GM12891 (cell line): ENCODE measurements around the gene ASIC2.

Experiments
- DNase-seq: peaks from one replicate; pipeline ENCODE4 v3.0.0; 2011; ENCODE audit warnings: low spot score; ENCODE audit not compliant: insufficient read length
- FAIRE-seq: peaks from 2 replicates; lab custom pipeline; 2011; peaks lifted over from hg19 to GRCh38; lab: Jason Lieb, UNC
- PAX5 ChIP-seq: IDR thresholded peaks from 2 replicates; pipeline ENCODE4 v1.6.1; 2011; ENCODE audit warnings: low read length, moderate library complexity, mild to moderate bottlenecking; ENCODE audit not compliant: insufficient read depth, severe bottlenecking
- POLR2A ChIP-seq: IDR thresholded peaks from 2 replicates; pipeline ENCODE4 v1.6.1; 2011; ENCODE audit warnings: low read depth, low read length, control low read depth
- POLR2AphosphoS5 ChIP-seq: IDR thresholded peaks from 2 replicates; pipeline ENCODE4 v1.6.1; 2011; ENCODE audit warnings: low read depth, low read length, control low read depth
- POU2F2 ChIP-seq: IDR thresholded peaks from 2 replicates; pipeline ENCODE4 v1.6.1; 2011; ENCODE audit warnings: low read depth, mild to moderate bottlenecking, control low read depth, low read length, moderate library complexity
- SPI1 ChIP-seq: IDR thresholded peaks from 2 replicates; pipeline ENCODE4 v1.6.1; 2011; ENCODE audit warnings: low read depth, low read length, control low read depth
- TAF1 ChIP-seq: IDR thresholded peaks from 2 replicates; pipeline ENCODE4 v1.6.1; 2011; ENCODE audit warnings: low read depth, low read length, control low read depth

Gene ASIC2

GRCh38 chr17:33291248-33292200 is 1.6 kb downstream of the ASIC2 start:
- TF ChIP-seq POU2F2 (no peak), PAX5 (no peak), TAF1 (no peak), SPI1 (no peak), POLR2AphosphoS5 (no peak), POLR2A (no peak)
- DNase-seq (peak; percentile 14), FAIRE-seq (no peak)

DNA sequence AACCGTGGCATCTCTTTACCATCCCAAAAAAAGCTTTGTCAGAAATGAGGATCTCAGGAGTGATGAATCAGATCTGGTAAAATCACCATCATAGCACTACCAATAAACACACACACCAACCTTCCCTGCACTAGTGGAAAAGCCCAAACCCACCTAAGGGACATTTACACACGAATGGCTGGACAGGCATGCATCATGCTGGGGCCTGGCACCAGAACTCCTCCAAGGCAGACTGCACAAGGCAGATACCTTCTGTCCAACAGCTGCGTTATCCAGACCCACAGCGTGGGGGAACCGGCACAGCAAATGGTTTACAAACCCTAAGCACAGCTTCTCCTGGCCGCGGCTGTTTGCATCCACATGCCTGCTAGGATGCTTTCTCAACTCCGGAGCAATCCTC is 2.8 kb downstream of the ASIC2 start:
- FAIRE-seq (no peak), DNase-seq (no peak)
- TF ChIP-seq POLR2AphosphoS5 (no peak), SPI1 (no peak), TAF1 (no peak), PAX5 (no peak), POLR2A (no peak), POU2F2 (no peak)

DNA sequence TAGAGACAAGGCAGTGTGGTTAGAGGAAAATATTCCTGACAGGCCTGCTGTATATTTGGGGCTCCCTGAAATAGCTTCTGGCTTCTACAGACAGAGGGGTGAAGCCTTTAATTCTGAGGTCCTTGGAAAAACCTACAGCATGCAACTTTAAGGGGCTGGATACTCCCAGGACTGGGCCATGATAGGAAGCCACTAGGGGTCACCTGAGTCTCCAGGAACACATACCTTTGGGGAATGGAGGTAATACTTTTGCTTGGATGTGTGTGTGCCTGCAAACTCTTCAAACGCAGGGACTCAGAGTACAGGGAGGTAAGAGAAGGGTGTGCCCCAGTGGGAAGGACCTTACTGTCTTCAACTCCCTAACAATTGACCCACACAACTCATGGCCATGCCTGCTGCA is 4.1 kb downstream of the ASIC2 start:
- TF ChIP-seq TAF1 (no peak), PAX5 (no peak), SPI1 (no peak), POU2F2 (no peak), POLR2A (no peak), POLR2AphosphoS5 (no peak)
- DNase-seq (no peak), FAIRE-seq (no peak)

GRCh38 chr17:33287096-33287725 is 5.9 kb downstream of the ASIC2 start:
- FAIRE-seq (no peak), DNase-seq (no peak)
- TF ChIP-seq TAF1 (no peak), POU2F2 (no peak)

- no peak for FAIRE-seq
- DNase-seq = no peak
- TF ChIP-seq TAF1 (no peak), POLR2AphosphoS5 (no peak), SPI1 (no peak), POU2F2 (no peak), POLR2A (no peak), PAX5 (no peak)
These were observed 7.7 kb downstream of the ASIC2 start for GRCh38 chr17:33285413-33285812.

DNA sequence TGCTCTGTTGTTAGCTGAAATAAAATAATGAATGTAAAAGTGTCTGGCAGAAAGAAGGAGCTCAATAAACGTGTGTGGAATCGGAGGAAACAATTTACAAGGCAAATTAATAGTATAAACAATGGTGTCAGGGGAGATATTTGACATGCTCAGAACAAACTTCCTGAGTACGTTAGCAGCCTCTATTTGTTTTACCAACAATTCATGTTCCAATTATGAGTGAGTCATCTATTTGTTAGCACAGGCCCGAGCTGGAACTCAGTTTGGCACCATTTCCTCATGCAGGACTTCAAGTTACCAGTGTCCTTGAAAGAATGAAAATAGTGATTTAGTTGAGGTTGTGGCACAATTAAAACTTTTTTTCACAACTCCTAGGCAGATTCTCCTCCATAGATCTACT is 9.1 kb downstream of the ASIC2 start:
- no peak for FAIRE-seq
- no peak for TF ChIP-seq TAF1
- TF ChIP-seq POU2F2 = no peak
- no peak for TF ChIP-seq POLR2A
- no peak for TF ChIP-seq SPI1
- no peak for TF ChIP-seq PAX5
- TF ChIP-seq POLR2AphosphoS5 = no peak
- DNase-seq = no peak

DNA sequence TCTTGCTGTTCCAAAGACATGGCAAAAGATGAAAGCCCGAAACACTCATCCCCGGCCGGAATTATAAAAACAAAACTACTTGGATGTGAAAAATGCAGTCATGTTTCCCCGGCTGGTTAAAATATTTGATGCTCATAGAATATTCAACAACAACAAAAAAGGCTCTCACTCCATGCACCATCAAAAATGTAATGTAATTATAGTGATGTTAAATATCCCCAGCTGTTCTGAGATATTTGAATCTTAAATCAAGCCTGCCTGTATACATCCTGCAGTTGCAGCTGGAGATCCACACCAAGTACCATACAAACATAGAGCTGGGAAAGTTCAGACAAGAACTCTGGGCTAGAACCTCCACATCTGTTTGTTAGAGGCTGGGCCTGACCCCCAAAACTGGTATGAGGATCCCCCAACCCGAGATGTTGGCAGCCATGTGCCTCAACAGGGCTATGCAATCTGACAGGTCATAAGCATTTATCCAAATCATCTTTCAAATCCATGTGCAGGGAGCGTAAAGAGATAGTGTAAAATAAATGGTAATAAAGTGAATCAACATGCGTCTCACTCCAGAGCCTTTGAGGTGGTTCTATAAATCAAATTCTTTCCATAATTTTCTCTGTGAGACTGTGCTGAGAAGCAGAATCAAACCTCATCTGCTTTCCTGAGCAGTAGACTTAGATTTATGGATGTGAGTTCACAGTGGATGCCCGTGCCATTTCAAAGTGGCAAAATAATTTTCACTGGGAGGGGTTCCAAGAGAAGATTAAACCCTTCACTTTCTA is 12.7 kb downstream of the ASIC2 start:
- TF ChIP-seq POLR2AphosphoS5 = no peak

DNA sequence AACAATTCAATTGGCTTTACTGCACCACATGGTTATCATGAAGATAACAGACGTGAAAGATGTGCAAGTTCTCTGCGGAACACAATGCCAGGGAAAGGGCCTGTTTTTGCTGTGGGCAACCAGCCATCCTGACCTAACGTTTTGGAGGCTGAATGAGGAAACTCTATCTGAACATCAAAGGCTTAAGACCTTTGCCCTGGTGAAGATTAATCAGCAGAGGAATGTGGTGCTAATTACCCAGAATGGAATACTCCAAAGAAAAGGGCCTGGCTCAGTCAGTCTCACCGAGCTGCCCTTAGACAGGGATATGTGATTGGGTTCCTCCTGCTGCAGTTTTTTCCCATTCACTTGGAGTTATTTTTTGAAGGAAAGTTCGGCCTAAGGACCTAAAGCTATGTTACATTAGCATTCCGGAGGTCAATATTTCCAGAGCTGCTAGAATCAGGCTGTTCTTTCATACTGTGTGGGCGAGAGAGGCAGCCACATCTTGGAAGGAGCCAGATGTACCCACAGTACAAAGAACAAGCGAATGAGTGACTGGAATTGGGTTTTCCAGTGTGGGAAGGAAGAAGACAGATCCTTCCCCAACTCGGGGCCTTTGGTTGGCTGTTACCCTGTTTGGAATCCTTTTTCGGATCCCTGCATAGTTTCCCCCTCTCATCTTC is 15.5 kb downstream of the ASIC2 start:
- DNase-seq (no peak), FAIRE-seq (no peak)
- TF ChIP-seq POLR2AphosphoS5 (no peak), POU2F2 (no peak), SPI1 (no peak), POLR2A (no peak), PAX5 (no peak), TAF1 (no peak)

More for the DNA sequence above, 12.7 kb downstream of the ASIC2 start:
- no peak for FAIRE-seq
- DNase-seq = no peak

- no peak for DNase-seq
- TF ChIP-seq POLR2A (no peak), SPI1 (no peak), TAF1 (no peak), PAX5 (no peak), POLR2AphosphoS5 (no peak), POU2F2 (no peak)
- FAIRE-seq = no peak
These were observed 19.2 kb downstream of the ASIC2 start for GRCh38 chr17:33273743-33274410.
